Measurements from ENCODE around the gene LRRC7.

DNA sequence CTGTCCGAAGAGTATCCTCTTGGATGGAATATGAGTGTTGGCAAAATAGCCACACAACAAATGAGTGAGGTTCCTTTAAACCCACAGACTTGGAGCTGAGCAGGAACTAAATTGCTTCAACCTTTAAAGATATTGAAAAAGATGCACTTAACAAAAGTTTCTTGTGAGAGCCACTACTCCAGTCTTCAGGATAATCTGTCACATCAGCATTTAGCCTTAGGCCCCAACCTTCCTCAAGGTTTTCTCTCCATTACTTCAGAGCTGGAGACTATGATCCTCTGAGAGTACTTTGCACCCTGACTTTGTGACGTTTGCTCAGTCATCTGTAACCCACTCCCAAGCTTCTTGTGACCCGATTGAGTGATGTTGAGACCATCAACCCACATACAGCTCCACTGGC lies 424.9 kb downstream of the LRRC7 start:
- TF ChIP-seq, protein P1, sequence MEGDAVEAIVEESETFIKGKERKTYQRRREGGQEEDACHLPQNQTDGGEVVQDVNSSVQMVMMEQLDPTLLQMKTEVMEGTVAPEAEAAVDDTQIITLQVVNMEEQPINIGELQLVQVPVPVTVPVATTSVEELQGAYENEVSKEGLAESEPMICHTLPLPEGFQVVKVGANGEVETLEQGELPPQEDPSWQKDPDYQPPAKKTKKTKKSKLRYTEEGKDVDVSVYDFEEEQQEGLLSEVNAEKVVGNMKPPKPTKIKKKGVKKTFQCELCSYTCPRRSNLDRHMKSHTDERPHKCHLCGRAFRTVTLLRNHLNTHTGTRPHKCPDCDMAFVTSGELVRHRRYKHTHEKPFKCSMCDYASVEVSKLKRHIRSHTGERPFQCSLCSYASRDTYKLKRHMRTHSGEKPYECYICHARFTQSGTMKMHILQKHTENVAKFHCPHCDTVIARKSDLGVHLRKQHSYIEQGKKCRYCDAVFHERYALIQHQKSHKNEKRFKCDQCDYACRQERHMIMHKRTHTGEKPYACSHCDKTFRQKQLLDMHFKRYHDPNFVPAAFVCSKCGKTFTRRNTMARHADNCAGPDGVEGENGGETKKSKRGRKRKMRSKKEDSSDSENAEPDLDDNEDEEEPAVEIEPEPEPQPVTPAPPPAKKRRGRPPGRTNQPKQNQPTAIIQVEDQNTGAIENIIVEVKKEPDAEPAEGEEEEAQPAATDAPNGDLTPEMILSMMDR (IDR thresholded peaks at IDR 0.05), result no peak
- TF ChIP-seq EP300 (IDR thresholded peaks at IDR 0.05), result no peak

All from gastroesophageal sphincter (tissue), 3 donors.